Gastrocnemius medialis (tissue), 4 donors: Measurements from ENCODE around the gene TEAD4.

Experiments used
- POLR2A ChIP-seq, 2 donors: fragments of 450-650 bp; IDR thresholded peaks; one replicate each; pipeline ENCODE4 v1.6.1; 2017; ENCODE audit warnings: antibody characterized with exemption in 2 of 2, mild to moderate bottlenecking in 2 of 2, moderate library complexity in 2 of 2
- TF ChIP-seq, protein P1 (sequence below), 5 experiments: fragments of 450-650 bp in 3 of 5; fragments of 200-600 bp in 2 of 5; sonication (generic) in 2 of 5; IDR thresholded peaks in 4 of 5; conservative IDR thresholded peaks in 1 of 5; 1 replicate in 4 of 5; 2 replicates in 1 of 5; pipeline ENCODE4 v1.5.1; 2016 to 2019; ENCODE audit warnings: antibody characterized with exemption in 5 of 5, mild to moderate bottlenecking in 3 of 5, moderate library complexity in 3 of 5

DNA sequence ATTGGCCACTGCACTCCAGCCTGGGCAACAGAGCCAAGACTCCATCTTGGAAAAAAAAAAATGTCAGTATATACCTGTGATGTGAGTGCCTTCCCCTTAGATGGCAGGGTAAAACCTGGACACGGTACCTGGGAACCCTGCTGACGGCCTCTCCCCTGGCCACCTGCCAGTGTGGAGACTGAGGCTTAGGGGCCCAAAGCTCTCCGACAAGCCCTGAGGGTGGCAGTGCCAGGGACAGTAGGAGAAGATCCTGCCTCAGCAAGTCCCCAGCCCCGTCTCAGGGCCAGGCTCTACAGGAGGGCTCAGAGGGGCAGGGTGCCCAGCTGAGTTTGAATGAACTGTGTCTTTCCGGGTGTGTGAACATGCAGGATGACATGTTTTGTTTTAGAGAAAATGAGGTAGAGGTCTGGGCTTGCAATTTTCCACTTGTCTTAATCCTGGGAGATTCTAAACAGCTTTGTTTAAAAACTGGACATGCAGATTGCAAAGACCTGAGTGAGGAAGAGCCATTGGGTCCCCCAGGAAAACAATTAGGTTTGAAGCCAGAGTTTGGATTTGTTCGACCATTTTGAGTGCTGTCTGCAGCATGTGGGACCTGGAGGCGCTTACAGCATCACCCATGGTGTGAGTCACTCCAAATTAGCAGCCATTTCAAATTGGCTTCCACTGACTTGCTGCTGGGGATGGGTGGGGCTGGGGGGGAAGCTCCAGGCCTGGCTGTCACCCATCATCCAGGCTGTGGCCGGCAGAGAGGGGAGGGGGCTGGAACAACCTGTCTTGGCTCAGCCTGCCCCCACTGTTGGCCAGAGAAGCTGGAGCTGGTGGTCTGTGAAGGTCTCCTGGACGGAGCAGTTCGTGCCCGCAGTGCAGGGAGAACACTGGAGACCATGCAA is 128.8 kb downstream of the TEAD4 start:
- TF ChIP-seq, protein P1, sequence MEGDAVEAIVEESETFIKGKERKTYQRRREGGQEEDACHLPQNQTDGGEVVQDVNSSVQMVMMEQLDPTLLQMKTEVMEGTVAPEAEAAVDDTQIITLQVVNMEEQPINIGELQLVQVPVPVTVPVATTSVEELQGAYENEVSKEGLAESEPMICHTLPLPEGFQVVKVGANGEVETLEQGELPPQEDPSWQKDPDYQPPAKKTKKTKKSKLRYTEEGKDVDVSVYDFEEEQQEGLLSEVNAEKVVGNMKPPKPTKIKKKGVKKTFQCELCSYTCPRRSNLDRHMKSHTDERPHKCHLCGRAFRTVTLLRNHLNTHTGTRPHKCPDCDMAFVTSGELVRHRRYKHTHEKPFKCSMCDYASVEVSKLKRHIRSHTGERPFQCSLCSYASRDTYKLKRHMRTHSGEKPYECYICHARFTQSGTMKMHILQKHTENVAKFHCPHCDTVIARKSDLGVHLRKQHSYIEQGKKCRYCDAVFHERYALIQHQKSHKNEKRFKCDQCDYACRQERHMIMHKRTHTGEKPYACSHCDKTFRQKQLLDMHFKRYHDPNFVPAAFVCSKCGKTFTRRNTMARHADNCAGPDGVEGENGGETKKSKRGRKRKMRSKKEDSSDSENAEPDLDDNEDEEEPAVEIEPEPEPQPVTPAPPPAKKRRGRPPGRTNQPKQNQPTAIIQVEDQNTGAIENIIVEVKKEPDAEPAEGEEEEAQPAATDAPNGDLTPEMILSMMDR (IDR thresholded peaks at IDR 0.05 in 4 of 5, conservative IDR thresholded peaks at IDR 0.05 in 1 of 5), result no peak
- TF ChIP-seq POLR2A (IDR thresholded peaks at IDR 0.05), result no peak
